WI38 (cell line): ENCODE measurements around the gene CD86.
"Not testable (repeated sequence)": the region's sequence is repeated elsewhere in the genome, so short reads cannot be mapped to it uniquely, and the experiment has no call there.

Source experiments
- H3K4me3 ChIP-seq: 2 replicates; pipeline ENCODE4 v1.5.1; 2011; ENCODE audit warnings: low read depth, mild to moderate bottlenecking, control low read depth, low read length
- TF ChIP-seq, protein P1 (sequence below): IDR thresholded peaks from 2 replicates; pipeline ENCODE4 v1.5.1; 2012; ENCODE audit warnings: low read depth, mild to moderate bottlenecking, control low read depth, low read length

CD86 gene

DNA sequence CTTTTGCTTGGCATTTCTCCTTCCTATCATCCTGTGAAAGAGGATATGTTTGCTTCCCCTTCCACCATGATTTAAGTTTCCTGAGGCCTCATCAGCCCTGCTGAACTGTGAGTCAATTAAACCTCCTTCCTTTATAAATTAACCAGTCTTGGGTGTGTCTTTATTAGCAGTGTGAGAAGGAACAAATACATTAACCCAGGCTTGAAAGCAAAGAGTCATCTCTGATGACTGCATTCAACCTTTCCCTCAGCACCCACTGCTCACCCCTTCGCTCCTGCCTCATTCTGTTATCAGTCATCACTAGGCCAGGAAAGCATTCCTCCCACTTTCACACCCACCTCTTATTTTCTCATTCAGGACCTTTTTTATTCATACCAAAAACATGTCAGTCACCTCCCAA lies 68.7 kb downstream of the CD86 start:
- TF ChIP-seq, protein P1, sequence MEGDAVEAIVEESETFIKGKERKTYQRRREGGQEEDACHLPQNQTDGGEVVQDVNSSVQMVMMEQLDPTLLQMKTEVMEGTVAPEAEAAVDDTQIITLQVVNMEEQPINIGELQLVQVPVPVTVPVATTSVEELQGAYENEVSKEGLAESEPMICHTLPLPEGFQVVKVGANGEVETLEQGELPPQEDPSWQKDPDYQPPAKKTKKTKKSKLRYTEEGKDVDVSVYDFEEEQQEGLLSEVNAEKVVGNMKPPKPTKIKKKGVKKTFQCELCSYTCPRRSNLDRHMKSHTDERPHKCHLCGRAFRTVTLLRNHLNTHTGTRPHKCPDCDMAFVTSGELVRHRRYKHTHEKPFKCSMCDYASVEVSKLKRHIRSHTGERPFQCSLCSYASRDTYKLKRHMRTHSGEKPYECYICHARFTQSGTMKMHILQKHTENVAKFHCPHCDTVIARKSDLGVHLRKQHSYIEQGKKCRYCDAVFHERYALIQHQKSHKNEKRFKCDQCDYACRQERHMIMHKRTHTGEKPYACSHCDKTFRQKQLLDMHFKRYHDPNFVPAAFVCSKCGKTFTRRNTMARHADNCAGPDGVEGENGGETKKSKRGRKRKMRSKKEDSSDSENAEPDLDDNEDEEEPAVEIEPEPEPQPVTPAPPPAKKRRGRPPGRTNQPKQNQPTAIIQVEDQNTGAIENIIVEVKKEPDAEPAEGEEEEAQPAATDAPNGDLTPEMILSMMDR = no peak
- H3K4me3 ChIP-seq = no peak overlapping the region

DNA sequence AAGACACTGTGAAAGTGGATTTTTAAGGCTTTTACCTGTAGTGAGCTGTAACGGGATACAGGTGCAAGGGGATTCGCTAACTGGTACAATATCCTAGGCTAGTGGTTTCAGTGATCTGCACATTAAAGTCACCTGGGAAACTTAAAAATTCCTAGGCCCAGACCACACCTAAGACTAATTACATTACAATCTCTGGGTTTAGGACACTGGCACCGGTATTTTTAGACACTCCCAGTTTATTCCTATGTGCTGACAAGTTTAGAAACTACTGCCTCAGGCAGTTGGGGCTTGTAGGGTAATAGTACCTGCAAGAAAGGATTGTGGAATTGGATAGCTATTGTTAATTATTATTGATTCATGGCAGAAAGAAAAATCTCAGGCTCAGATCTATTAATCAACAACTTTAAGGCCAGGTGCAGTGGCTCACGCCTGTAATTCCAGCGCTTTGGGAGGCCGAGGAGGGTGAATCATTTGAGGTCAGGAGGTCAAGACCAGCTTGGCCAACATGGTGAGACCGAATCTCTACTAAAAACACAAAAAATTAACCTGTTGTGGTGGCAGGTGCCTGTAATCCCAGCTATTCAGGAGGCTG lies 77.9 kb downstream of the CD86 start:
- TF ChIP-seq, protein P1 = no peak
- H3K4me3 ChIP-seq = no peak overlapping the region

DNA sequence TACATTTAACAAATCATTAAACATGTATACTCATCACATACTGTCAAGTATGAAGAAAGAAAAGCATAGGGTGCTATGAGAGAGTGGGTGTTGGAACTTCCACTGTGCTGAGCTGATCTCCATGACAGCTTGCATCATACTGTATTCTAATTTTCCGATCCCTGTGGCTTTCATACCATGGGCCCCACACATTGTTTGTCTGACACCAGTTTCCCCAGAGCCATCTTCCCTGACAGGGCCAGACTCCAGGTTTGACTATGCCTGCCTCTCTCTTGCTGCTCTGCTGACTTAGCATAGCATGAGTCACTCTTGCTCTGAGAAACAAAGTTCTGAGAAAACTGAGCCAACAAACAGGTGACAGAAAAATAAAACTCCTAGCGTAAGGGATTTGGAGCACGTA lies 91.3 kb downstream of the CD86 start:
- TF ChIP-seq, protein P1 = no peak
- no peak overlapping the region for H3K4me3 ChIP-seq

DNA sequence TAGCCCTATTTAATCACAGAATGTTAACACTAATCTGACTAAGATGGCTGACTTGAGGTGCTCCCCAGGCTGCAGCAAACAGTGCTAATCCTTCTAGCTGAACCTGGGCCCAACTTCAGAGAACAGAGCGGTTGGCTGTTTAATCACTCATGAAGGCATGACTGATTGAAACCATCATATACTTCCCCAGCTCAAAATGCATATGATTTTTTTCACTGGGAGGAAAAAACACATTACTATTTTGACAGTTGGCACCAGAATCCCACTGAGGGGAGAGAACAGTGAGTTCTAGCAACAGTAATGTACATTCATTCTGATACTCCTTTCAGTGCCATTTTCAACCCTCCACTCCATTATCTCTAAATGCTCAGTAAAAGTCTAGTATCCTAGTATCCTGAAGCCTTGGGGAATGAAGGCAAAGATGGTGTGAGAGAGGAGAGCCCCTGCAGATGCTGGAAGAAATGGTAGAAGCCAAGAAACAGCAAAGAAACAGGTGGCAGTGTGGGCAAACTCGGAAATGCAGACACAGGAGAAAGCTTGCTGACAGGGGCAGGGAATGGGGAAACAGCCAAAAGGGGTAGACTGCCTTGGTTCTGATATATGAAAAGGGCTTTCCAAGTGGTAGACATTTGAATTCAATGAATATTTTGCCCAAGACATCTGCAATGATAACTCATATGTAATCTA lies 93.9 kb downstream of the CD86 start:
- TF ChIP-seq, protein P1 = no peak

DNA sequence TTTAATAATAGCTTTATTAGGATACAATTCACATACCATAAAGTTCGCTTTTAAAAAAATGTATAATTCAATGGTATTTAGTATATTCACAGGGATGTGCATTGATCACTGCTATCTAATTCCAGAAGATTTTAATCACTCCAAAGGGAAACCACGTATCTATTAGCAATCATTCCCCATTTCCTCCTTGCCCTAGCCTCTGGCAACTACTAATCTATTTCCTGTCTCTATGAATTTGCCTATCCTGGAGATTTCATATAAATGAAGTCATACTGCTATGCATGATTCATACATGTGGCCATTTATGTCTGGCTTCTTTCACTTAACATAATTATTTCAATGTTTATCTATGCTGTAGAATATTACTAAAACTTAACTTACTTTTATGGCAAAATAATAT lies 96.3 kb downstream of the CD86 start:
- no peak overlapping the region for H3K4me3 ChIP-seq
- TF ChIP-seq, protein P1 = no peak

More for the DNA sequence above, 93.9 kb downstream of the CD86 start:
- no peak overlapping the region for H3K4me3 ChIP-seq

DNA sequence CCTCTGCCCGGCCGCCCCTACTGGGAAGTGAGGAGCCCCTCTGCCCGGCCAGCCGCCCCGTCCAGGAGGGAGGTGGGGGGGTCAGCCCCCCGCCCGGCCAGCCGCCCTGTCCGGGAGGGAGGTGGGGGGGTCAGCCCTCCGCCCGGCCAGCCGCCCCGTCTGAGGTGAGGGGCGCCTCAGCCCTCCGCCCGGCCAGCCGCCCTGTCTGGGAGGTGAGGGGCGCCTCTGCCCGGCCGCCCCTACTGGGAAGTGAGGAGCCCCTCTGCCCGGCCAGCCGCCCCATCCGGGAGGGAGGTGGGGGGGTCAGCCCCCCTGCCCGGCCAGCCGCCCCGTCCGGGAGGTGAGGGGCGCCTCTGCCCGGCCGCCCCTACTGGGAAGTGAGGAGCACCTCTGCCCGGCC lies 109.8 kb downstream of the CD86 start:
- H3K4me3 ChIP-seq = not testable (repeated sequence)

DNA sequence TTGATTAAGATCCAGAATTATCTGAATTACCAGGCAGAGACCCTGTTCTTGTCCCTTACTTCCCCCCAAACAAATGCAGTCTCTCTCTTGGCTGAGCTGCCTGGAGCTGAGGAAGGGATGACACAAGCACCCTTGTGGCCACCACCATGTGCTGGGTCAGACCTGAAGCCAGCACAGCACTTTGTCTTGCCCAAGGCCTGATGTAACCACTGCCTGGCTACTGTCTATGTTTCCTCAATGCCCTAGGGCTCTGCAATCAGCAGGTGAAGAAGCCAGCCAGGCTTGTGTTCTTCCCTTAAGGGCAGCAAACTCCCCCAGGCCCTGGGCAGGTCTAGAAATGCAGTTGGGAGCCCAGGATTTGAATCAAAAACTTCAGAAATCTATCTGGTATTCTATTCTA lies 112.5 kb downstream of the CD86 start:
- no peak overlapping the region for H3K4me3 ChIP-seq
- TF ChIP-seq, protein P1 = no peak

DNA sequence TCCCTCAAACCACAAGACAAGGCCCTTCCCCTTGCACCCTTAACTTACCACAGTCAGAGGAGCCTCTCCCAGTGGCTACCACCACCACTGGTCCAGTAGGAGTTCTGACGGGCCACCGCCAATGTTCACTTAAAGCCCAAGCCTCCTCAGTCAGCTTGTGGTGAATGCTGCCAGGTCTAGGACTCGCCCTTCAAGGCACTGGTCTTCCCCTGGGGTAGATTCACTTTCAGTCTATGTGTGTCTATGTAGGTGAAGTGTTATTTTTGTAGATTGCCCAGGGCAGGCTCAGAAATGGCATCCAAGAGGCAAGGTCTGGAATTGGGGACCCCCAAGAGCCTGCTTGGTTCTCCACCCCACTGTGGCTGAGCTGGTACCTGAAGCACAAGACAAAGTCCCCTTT lies 112.9 kb downstream of the CD86 start:
- H3K4me3 ChIP-seq = no peak overlapping the region
- TF ChIP-seq, protein P1 = no peak
